ENCODE measurements around the gene GJC1.
"Not testable (repeated sequence)": the region's sequence is repeated elsewhere in the genome, so short reads cannot be mapped to it uniquely, and the experiment has no call there.

Gene GJC1

GRCh38 chr17:44844390-44844830 is 14.3 kb upstream of the GJC1 start:
- DNase-seq (ENCODE audit: low spot score): no peak

- DNase-seq (ENCODE audit: low spot score): no peak
Observed at GRCh38 chr17:44842748-44843147, 12.7 kb upstream of the GJC1 start.

GRCh38 chr17:44840936-44841335 is 10.8 kb upstream of the GJC1 start:
- no peak for DNase-seq (ENCODE audit: low spot score)

- no peak for DNase-seq (ENCODE audit: low spot score)
Observed at GRCh38 chr17:44840274-44840673, 10.2 kb upstream of the GJC1 start.

GRCh38 chr17:44837196-44837595 is 7.1 kb upstream of the GJC1 start:
- DNase-seq (ENCODE audit: low spot score): no peak

GRCh38 chr17:44832805-44833204 is 2.7 kb upstream of the GJC1 start:
- DNase-seq (ENCODE audit: low spot score): no peak

- no peak for DNase-seq (ENCODE audit: low spot score)
Observed at GRCh38 chr17:44831371-44831770, 1.3 kb upstream of the GJC1 start.

- DNase-seq (ENCODE audit: low spot score): no peak
Observed at GRCh38 chr17:44830359-44831288, 537 bp upstream of the GJC1 start.

GRCh38 chr17:44828919-44829522 is 1.1 kb downstream of the GJC1 start:
- no peak for DNase-seq (ENCODE audit: low spot score)

- no peak for DNase-seq (ENCODE audit: low spot score)
Observed at GRCh38 chr17:44827863-44828262, 2.2 kb downstream of the GJC1 start.

GRCh38 chr17:44826123-44826790 is 3.8 kb downstream of the GJC1 start:
- no peak for DNase-seq (ENCODE audit: low spot score)

- not testable (repeated sequence) for DNase-seq (ENCODE audit: low spot score)
Observed at GRCh38 chr17:44825236-44825635, 4.9 kb downstream of the GJC1 start.

- DNase-seq (ENCODE audit: low spot score): no peak
Observed at GRCh38 chr17:44820631-44821212, 9.4 kb downstream of the GJC1 start.

GRCh38 chr17:44818508-44818907 is 11.6 kb downstream of the GJC1 start:
- not testable (repeated sequence) for DNase-seq (ENCODE audit: low spot score)

- no peak for DNase-seq (ENCODE audit: low spot score)
Observed at GRCh38 chr17:44812263-44812662, 17.8 kb downstream of the GJC1 start.

GRCh38 chr17:44808656-44809388 is 21.3 kb downstream of the GJC1 start:
- DNase-seq (ENCODE audit: low spot score): not testable (repeated sequence)

GRCh38 chr17:44808156-44808555 is 21.9 kb downstream of the GJC1 start:
- DNase-seq (ENCODE audit: low spot score): no peak

GRCh38 chr17:44807817-44808155 is 22.3 kb downstream of the GJC1 start:
- no peak for DNase-seq (ENCODE audit: low spot score)

GRCh38 chr17:44807093-44807816 is 22.8 kb downstream of the GJC1 start:
- no peak for DNase-seq (ENCODE audit: low spot score)

- no peak for DNase-seq (ENCODE audit: low spot score)
Observed at GRCh38 chr17:44804302-44805089, 25.6 kb downstream of the GJC1 start.

Data from pons (tissue), 1 donor.